Measurements from ENCODE around the gene BCDIN3D. TPM values are rescaled to one million over a fixed set of nuclear protein-coding genes. Genes with fewer than 3 reads are reported as not detected.

BCDIN3D gene
- total and polyA plus RNA-seq, 2 of the 8 experiments (the other 6 are each of a cell fraction or from before 2014, with no cell fraction given), result 1.6 to 2.4 TPM

GRCh38 chr12:49843411-49843810 lies 505 bp upstream of the BCDIN3D start:
- Histone ChIP-seq H3K79me1 (ENCODE audit: low read depth, low read length) (no peaks in the 10 kb centered on the region), H2AK5ac (ENCODE audit: low read depth, low read length) (no peak overlapping the region), H3K27me3 (replicated peaks in 1 of 4; ENCODE audit: control insufficient read depth in 3 of 4, extremely low read depth in 1 of 4, insufficient read depth in 3 of 4, low read length in 3 of 4) (no peaks in the 10 kb centered on the region; a peak in 2 of 7 replicates), H3K9ac (replicated peaks in 1 of 4; ENCODE audit: extremely low read depth in 1 of 4, low read depth in 3 of 4, low read length in 3 of 4) (peak overlapping the region in 1 of 4 experiments; percentile 53; a peak in 2 of 7 replicates), H4K8ac (ENCODE audit: extremely low read depth, insufficient read depth, low read length) (no peak overlapping the region; the same call in 1 of the 2 replicates), H3K4me2 (ENCODE audit: insufficient read depth in 1 of 2, low read depth in 2 of 2, low read length in 2 of 2) (peak overlapping the region; percentile 67 to 84), H3K79me2 (ENCODE audit: control insufficient read depth in 1 of 2, insufficient read depth in 2 of 2, low read length in 2 of 2) (no peaks in the 10 kb centered on the region; a peak in 1 of 4 replicates), H2BK120ac (replicated peaks; ENCODE audit: low read depth, low read length) (no peak overlapping the region), H3K9me3 (ENCODE audit: insufficient read depth in 2 of 2, low read depth in 1 of 2, low read length in 1 of 2) (no peaks in the 10 kb centered on the region), H4K5ac (ENCODE audit: insufficient read length, low read depth, low read length) (peak overlapping the region; percentile 30), H3K4me1 (replicated peaks in 1 of 4; ENCODE audit: control insufficient read depth in 3 of 4, insufficient read depth in 4 of 4, low read length in 3 of 4) (peaks cover 2 to 5% (median 4%) of the 10 kb centered on the region in 4 experiments; a peak in 4 of 7 replicates), H2BK5ac (ENCODE audit: low read depth, low read length) (0 out of 2 replicates have a peak overlapping the region, but pooled peaks have one; percentile 68), H3K18ac (ENCODE audit: extremely low read depth, low read length) (no peak overlapping the region), H3K14ac (ENCODE audit: insufficient read length) (no peak overlapping the region), H3K56ac (replicated peaks; ENCODE audit: insufficient read length, low read depth, low read length) (no peak overlapping the region), H3K23me2 (ENCODE audit: low read depth, low read length) (peaks cover 4% of the 10 kb centered on the region; the same call in 1 of the 2 replicates), H3K36me3 (ENCODE audit: control insufficient read depth in 2 of 4, insufficient read depth in 4 of 4, low read length in 3 of 4) (no peaks in the 10 kb centered on the region), H3K4me3 (ENCODE audit: extremely low read depth in 1 of 4, insufficient read depth in 2 of 4, low read depth in 3 of 4, low read length in 4 of 4) (peak overlapping the region; percentile 63 to 90 (median 84)), H2AFZ (ENCODE audit: low read length) (peak overlapping the region; percentile 76; the same call in 1 of the 2 replicates), H4K20me1 (replicated peaks in 1 of 2; ENCODE audit: control insufficient read depth in 1 of 2, insufficient read depth in 2 of 2, low read length in 2 of 2) (peaks cover 0 to 1% of the 10 kb centered on the region in 2 experiments), H2BK15ac (ENCODE audit: low read length) (no peak overlapping the region), H3K23ac (ENCODE audit: insufficient read length) (no peak overlapping the region), H2BK12ac (ENCODE audit: low read depth, low read length) (no peak overlapping the region), H4K91ac (replicated peaks; ENCODE audit: insufficient read length, low read length) (no peak overlapping the region), H3K27ac (ENCODE audit: low read depth, low read length) (no peak overlapping the region), H2BK20ac (ENCODE audit: low read length) (no peak overlapping the region), H3K4ac (replicated peaks; ENCODE audit: insufficient read length, low read depth, low read length) (no peak overlapping the region)
- FAIRE-seq (no peak), DNase-seq (ENCODE audit: low read depth in 1 of 2, low spot score in 2 of 2) (no peak)
- ChIA-PET POLR2A (ENCODE audit: partially characterized antibody) (interaction anchor here (0.6 to 4.0 kb wide), 12 partner anchors 8 to 241 kb away, joined by 3 to 35 read pairs (median 4); partner anchors contain the start of genes NCKAP5L, SMARCD1 and TMBIM6), CTCF (ENCODE audit: partially characterized antibody) (interaction anchor here (1.1 to 1.8 kb wide), 6 partner anchors 12 to 227 kb away, joined by 3 to 7 read pairs (median 4); no protein-coding TSS in a partner anchor)
- WGBS, 2 experiments (ENCODE audit: extremely low coverage in 1 of 2, insufficient coverage in 1 of 2, insufficient read length in 1 of 2, insufficient replicate concordance in 2 of 2, low coverage in 1 of 2, low lambda C conversion rate in 2 of 2, missing lambda C conversion rate in 1 of 2), result 79% methylated on average over 7 of the region's 7 CpGs; no CpG with 5 or more reads in 1 of the 2 experiments
- TF ChIP-seq NRF1 (IDR thresholded peaks at IDR 0.05; ENCODE audit: low read depth, low read length) (no peak), KDM4A (IDR thresholded peaks at IDR 0.05; ENCODE audit: low read depth, low read length, severe bottlenecking) (no peak), RBBP5 (IDR thresholded peaks at IDR 0.05; ENCODE audit: borderline replicate concordance, low read depth, low read length) (no peak), ZNF274 (IDR thresholded peaks at IDR 0.05; ENCODE audit: borderline replicate concordance, extremely low read depth, low read length) (no peak), SP4 (IDR thresholded peaks at IDR 0.05; ENCODE audit: low read length) (no peak), SAP30 (IDR thresholded peaks at IDR 0.05; ENCODE audit: insufficient read depth, insufficient replicate concordance, low read length) (no peak), SUZ12 (IDR thresholded peaks at IDR 0.05; ENCODE audit: low read length) (no peak), JUND (IDR thresholded peaks at IDR 0.05; ENCODE audit: low read length) (no peak), KDM1A (IDR thresholded peaks at IDR 0.05; ENCODE audit: borderline replicate concordance, low read length) (no peak)
- TF ChIP-seq, protein P1, sequence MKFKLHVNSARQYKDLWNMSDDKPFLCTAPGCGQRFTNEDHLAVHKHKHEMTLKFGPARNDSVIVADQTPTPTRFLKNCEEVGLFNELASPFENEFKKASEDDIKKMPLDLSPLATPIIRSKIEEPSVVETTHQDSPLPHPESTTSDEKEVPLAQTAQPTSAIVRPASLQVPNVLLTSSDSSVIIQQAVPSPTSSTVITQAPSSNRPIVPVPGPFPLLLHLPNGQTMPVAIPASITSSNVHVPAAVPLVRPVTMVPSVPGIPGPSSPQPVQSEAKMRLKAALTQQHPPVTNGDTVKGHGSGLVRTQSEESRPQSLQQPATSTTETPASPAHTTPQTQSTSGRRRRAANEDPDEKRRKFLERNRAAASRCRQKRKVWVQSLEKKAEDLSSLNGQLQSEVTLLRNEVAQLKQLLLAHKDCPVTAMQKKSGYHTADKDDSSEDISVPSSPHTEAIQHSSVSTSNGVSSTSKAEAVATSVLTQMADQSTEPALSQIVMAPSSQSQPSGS (IDR thresholded peaks at IDR 0.05; ENCODE audit: low read length), result no peak

All from H1 (cell line).